ENCODE measurements around the gene EIF3K. TPM values are rescaled to one million over a fixed set of nuclear protein-coding genes. Genes with fewer than 3 reads are reported as not detected.

EIF3K gene
- total RNA-seq, 1 donor from 2014 or later: 258 TPM

- H3K4me3 Mint-ChIP-seq (ENCODE audit: unreplicated experiment): no peak overlapping the region
Observed at GRCh38 chr19:38686530-38686888, 67.5 kb downstream of the EIF3K start.

More at GRCh38 chr19:38686530-38686888, 67.5 kb downstream of the EIF3K start:
- DNase-seq (ENCODE audit: extremely low spot score, unreplicated experiment): no peak
- Mint-ChIP-seq H3K27ac (ENCODE audit: unreplicated experiment) (peak overlapping the region; percentile 97), H3K4me1 (ENCODE audit: unreplicated experiment) (peaks cover 93% of the 10 kb centered on the region), H3K27me3 (ENCODE audit: unreplicated experiment) (no peaks in the 10 kb centered on the region), H3K36me3 (ENCODE audit: unreplicated experiment) (peaks cover 8% of the 10 kb centered on the region), H3K9me3 (ENCODE audit: unreplicated experiment) (peaks cover 11% of the 10 kb centered on the region)
- TF ChIP-seq CTCF (IDR thresholded peaks at IDR 0.05): no peak

Other genes starting within 250 kb of the EIF3K start
- 162 and 166 TPM in 2 replicates for gene PSMD8, start 244.6 kb upstream of the EIF3K start, total RNA-seq
- 2.1 and 2.3 TPM in 2 replicates for gene GGN, start 231.2 kb upstream of the EIF3K start, total RNA-seq
- 5.9 and 6.0 TPM in 2 replicates for gene SPRED3, start 230.5 kb upstream of the EIF3K start, total RNA-seq
- gene FAM98C, start 216.1 kb upstream of the EIF3K start, total RNA-seq: 19.4 and 22.7 TPM in 2 replicates
- not detected in 2 replicates for gene RASGRP4, start 193.0 kb upstream of the EIF3K start, total RNA-seq
- 0.03 and 0.50 TPM in 2 replicates for gene RYR1, start 185.5 kb upstream of the EIF3K start, total RNA-seq
- gene MAP4K1, start 1.2 kb upstream of the EIF3K start, total RNA-seq: 2.1 and 3.1 TPM in 2 replicates
- gene ACTN4, start 28.5 kb downstream of the EIF3K start, total RNA-seq: 525 and 560 TPM in 2 replicates
- gene CAPN12, start 125.3 kb downstream of the EIF3K start, total RNA-seq: not detected in 2 replicates
- gene LGALS7, start 154.3 kb downstream of the EIF3K start, total RNA-seq: not detected in 2 replicates
- gene LGALS7B, start 170.0 kb downstream of the EIF3K start, total RNA-seq: not detected in 2 replicates
- gene LGALS4, start 193.8 kb downstream of the EIF3K start, total RNA-seq: 0.31 TPM in 1 of 2 replicates, not detected in the other
- 83.6 and 99.1 TPM in 2 replicates for gene ECH1, start 212.6 kb downstream of the EIF3K start, total RNA-seq
- gene HNRNPL, start 230.8 kb downstream of the EIF3K start, total RNA-seq: 262 and 277 TPM in 2 replicates

All from osteocyte (in vitro differentiated cells).